GM23338 (cell line): ENCODE results near the gene LMF2. TPM values are rescaled to one million over a fixed set of nuclear protein-coding genes. Genes with fewer than 3 reads are reported as not detected.

Source experiments
- ATAC-seq: fragments of 200-7000 bp; cut with Tn5 transposase; 3 replicates; pipeline ENCODE4 v1.9.1; 2020
- DNase-seq: peaks from one replicate; pipeline ENCODE4 v3.0.0-alpha.2; 2015; ENCODE audit warnings: low spot score
- H2AFZ ChIP-seq: fragments of 200-600 bp; sonication (generic); 2 replicates; pipeline ENCODE4 v1.8.0; 2016; ENCODE audit warnings: antibody characterized with exemption, mild to moderate bottlenecking, moderate library complexity
- H3F3A ChIP-seq: fragments of 200-600 bp; sonication (generic); replicated peaks from 2 replicates; pipeline ENCODE4 v1.8.0; 2017; ENCODE audit warnings: antibody characterized with exemption, mixed run types, low read depth
- H3K27ac ChIP-seq: fragments of 200-600 bp; sonication (generic); 2 replicates; pipeline ENCODE4 v1.6.1; 2016; ENCODE audit warnings: low read depth
- H3K27me3 ChIP-seq: fragments of 200-600 bp; sonication (generic); 2 replicates; pipeline ENCODE4 v1.8.0; 2016; ENCODE audit warnings: mild to moderate bottlenecking, mixed run types, moderate library complexity; ENCODE audit not compliant: insufficient read depth
- H3K36me3 ChIP-seq: fragments of 200-600 bp; sonication (generic); 2 replicates; pipeline ENCODE4 v1.8.0; 2016; ENCODE audit warnings: mild to moderate bottlenecking; ENCODE audit not compliant: insufficient read depth
- H3K4me1 ChIP-seq: fragments of 200-600 bp; sonication (generic); 2 replicates; pipeline ENCODE4 v1.8.0; 2016; ENCODE audit warnings: mild to moderate bottlenecking, moderate library complexity; ENCODE audit not compliant: insufficient read depth
- H3K4me2 ChIP-seq: fragments of 200-600 bp; sonication (generic); 2 replicates; pipeline ENCODE4 v1.7.1; 2017; ENCODE audit warnings: mixed run types
- H3K4me3 ChIP-seq: fragments of 200-600 bp; sonication (generic); 2 replicates; pipeline ENCODE4 v1.6.1; 2016; ENCODE audit warnings: mixed run types
- H3K79me2 ChIP-seq: fragments of 200-600 bp; sonication (generic); replicated peaks from 2 replicates; pipeline ENCODE4 v1.8.0; 2017; ENCODE audit warnings: mild to moderate bottlenecking; ENCODE audit not compliant: insufficient read depth
- H3K9me2 ChIP-seq: fragments of 200-600 bp; sonication (generic); 2 replicates; pipeline ENCODE4 v1.8.0; 2017; ENCODE audit not compliant: insufficient read depth
- H4K20me1 ChIP-seq: fragments of 200-600 bp; sonication (generic); replicated peaks from 2 replicates; pipeline ENCODE4 v1.8.0; 2017; ENCODE audit warnings: mild to moderate bottlenecking; ENCODE audit not compliant: insufficient read depth
- H3K27ac Mint-ChIP-seq: 2 replicates; pipeline ENCODE4 v1.8.0; 2020; ENCODE audit warnings: inconsistent platforms, mild to moderate bottlenecking, moderate library complexity, mixed read lengths
- H3K27me3 Mint-ChIP-seq: 3 replicates; pipeline ENCODE4 v1.8.0; 2022; ENCODE audit warnings: low read depth, mild to moderate bottlenecking, moderate library complexity, mixed read lengths, inconsistent platforms; ENCODE audit not compliant: insufficient read depth, poor library complexity
- H3K36me3 Mint-ChIP-seq: 3 replicates; pipeline ENCODE4 v1.8.0; 2021; ENCODE audit warnings: low read depth, mild to moderate bottlenecking, inconsistent platforms, moderate library complexity, mixed read lengths
- H3K4me1 Mint-ChIP-seq: 3 replicates; pipeline ENCODE4 v1.8.0; 2020; ENCODE audit warnings: mild to moderate bottlenecking, inconsistent platforms, mixed read lengths
- H3K4me3 Mint-ChIP-seq: 3 replicates; pipeline ENCODE4 v1.8.0; 2021; ENCODE audit warnings: moderate library complexity, mild to moderate bottlenecking, inconsistent platforms, mixed read lengths
- H3K9me3 Mint-ChIP-seq: 3 replicates; pipeline ENCODE4 v1.8.0; 2020; ENCODE audit warnings: moderate library complexity, mild to moderate bottlenecking, inconsistent platforms, mixed read lengths
- CREB1 ChIP-seq: fragments of 250-450 bp; sonication (Bioruptor Pico); IDR thresholded peaks from 2 replicates; pipeline ENCODE4 v1.5.0; 2020; ENCODE audit warnings: low read depth, mild to moderate bottlenecking, moderate library complexity
- CTCF ChIP-seq, 2 experiments: fragments of 200-600 bp in 1 of 2; sonication (generic) in 1 of 2; conservative IDR thresholded peaks; 2 replicates each; pipeline versions ENCODE4 v1.5.1 to v1.6.1; 2016 to 2017; ENCODE audit warnings: antibody characterized with exemption in 2 of 2, low read depth in 2 of 2, mild to moderate bottlenecking in 2 of 2, moderate library complexity in 1 of 2
- ETS1 ChIP-seq: IDR thresholded peaks from 2 replicates; pipeline ENCODE4 v1.6.1; 2016; ENCODE audit warnings: antibody characterized with exemption
- EZH2 ChIP-seq: fragments of 200-600 bp; sonication (generic); IDR thresholded peaks from one replicate; pipeline ENCODE4 v1.8.0; 2017; ENCODE audit warnings: antibody characterized with exemption, mild to moderate bottlenecking, low read depth; ENCODE audit not compliant: unreplicated experiment
- EZH2phosphoT487 ChIP-seq: fragments of 200-600 bp; sonication (generic); IDR thresholded peaks from one replicate; pipeline ENCODE4 v1.8.1; 2018; ENCODE audit warnings: antibody characterized with exemption; ENCODE audit not compliant: unreplicated experiment
- JUNB ChIP-seq: IDR thresholded peaks from one replicate; pipeline ENCODE4 v1.6.1; 2016; ENCODE audit warnings: antibody characterized with exemption; ENCODE audit not compliant: unreplicated experiment
- NANOG ChIP-seq: IDR thresholded peaks from 2 replicates; pipeline ENCODE4 v1.6.1; 2016; ENCODE audit warnings: antibody characterized with exemption, borderline replicate concordance
- POLR2AphosphoS5 ChIP-seq: IDR thresholded peaks from 2 replicates; pipeline ENCODE4 v1.6.1; 2016; ENCODE audit warnings: antibody characterized with exemption, low read depth
- REST ChIP-seq: IDR thresholded peaks from one replicate; pipeline ENCODE4 v1.6.1; 2018; ENCODE audit warnings: antibody characterized with exemption; ENCODE audit not compliant: unreplicated experiment
- STAT1 ChIP-seq: IDR thresholded peaks from one replicate; pipeline ENCODE4 v1.6.1; 2016; ENCODE audit warnings: antibody characterized with exemption; ENCODE audit not compliant: unreplicated experiment
- ZNF114 ChIP-seq: fragments of 250-450 bp; sonication (Bioruptor Pico); IDR thresholded peaks from 2 replicates; pipeline ENCODE4 v1.5.0; 2020; ENCODE audit warnings: mild to moderate bottlenecking, moderate library complexity
- ZNF331 ChIP-seq: fragments of 250-450 bp; sonication (Bioruptor Pico); IDR thresholded peaks from 2 replicates; pipeline ENCODE4 v1.5.0; 2020; ENCODE audit warnings: low read depth, mild to moderate bottlenecking, moderate library complexity
- ZNF462 ChIP-seq: fragments of 250-450 bp; sonication (Bioruptor Pico); IDR thresholded peaks from 2 replicates; pipeline ENCODE4 v1.5.0; 2020; ENCODE audit warnings: mild to moderate bottlenecking, moderate library complexity
- polyA plus RNA-seq: library from polyadenylated mRNA; unstranded; fragments of >200 nt; fragmentation: Nextera tagmentation; extraction: Ambion mirVana; gene quantifications from 2 replicates; pipeline ENCODE4 v1.2.1, GENCODE V29; 2016
- total RNA-seq: library from RNA; depleted of rRNA; stranded (reverse); fragments of >200 nt; shearing (Covaris generic); gene quantifications from 2 replicates; pipeline ENCODE4 v1.2.3, GENCODE V29; 2014

The LMF2 gene
- total and polyA plus RNA-seq, 2 experiments from 2014 or later, result 15.6 to 36.3 TPM

- peaks cover 9% of the 10 kb centered on the region for H3K27me3 Mint-ChIP-seq
- Histone ChIP-seq H2AFZ (no peak overlapping the region), H3K4me1 (peaks cover 7% of the 10 kb centered on the region)
Observed at GRCh38 chr22:50505776-50506610, 1.5 kb downstream of the LMF2 start.

More at GRCh38 chr22:50505776-50506610, 1.5 kb downstream of the LMF2 start:
- ATAC-seq, result no peak
- no peaks in the 10 kb centered on the region for H3K36me3 ChIP-seq
- H3K79me2 ChIP-seq, result peaks cover 26% of the 10 kb centered on the region
- no peak overlapping the region for H3K27ac Mint-ChIP-seq
- no peak overlapping the region for H3K4me2 ChIP-seq
- no peaks in the 10 kb centered on the region; the same call in 2 of the 3 replicates for H3K36me3 Mint-ChIP-seq
- H3K9me2 ChIP-seq, result no peaks in the 10 kb centered on the region
- 0 out of 2 replicates have a peak, but pooled peaks cover 6% of the 10 kb centered on the region for H3F3A ChIP-seq
- H4K20me1 ChIP-seq, result peaks cover 19% of the 10 kb centered on the region
- H3K27me3 ChIP-seq, result no peaks in the 10 kb centered on the region
- no peak for DNase-seq
- no peak for TF ChIP-seq EZH2phosphoT487
- no peak for TF ChIP-seq ZNF331 (CRISPR knock-in tag)
- TF ChIP-seq STAT1, result no peak
- TF ChIP-seq ZNF462 (CRISPR knock-in tag), result no peak
- TF ChIP-seq REST, result no peak
- TF ChIP-seq EZH2, result no peak
- no peak for TF ChIP-seq CTCF (conservative IDR thresholded peaks at IDR 0.05; ENCODE audit: low read depth in 2 of 2)
- TF ChIP-seq ETS1, result no peak
- no peak for TF ChIP-seq CREB1
- TF ChIP-seq NANOG, result no peak
- no peak for TF ChIP-seq POLR2AphosphoS5
- no peak for TF ChIP-seq JUNB
- TF ChIP-seq ZNF114 (CRISPR knock-in tag), result no peak
- H3K4me1 Mint-ChIP-seq, result peaks cover 10% of the 10 kb centered on the region
- no peak overlapping the region for H3K4me3 ChIP-seq
- peak overlapping the region; percentile 93; the same call in 2 of the 3 replicates for H3K4me3 Mint-ChIP-seq
- H3K9me3 Mint-ChIP-seq, result no peaks in the 10 kb centered on the region
- H3K27ac ChIP-seq, result no peak overlapping the region
